HG03039 (cell line): ENCODE data around the gene CYB5R3.

Experiments
- ATAC-seq: cut with Tn5 transposase; IDR thresholded peaks from one replicate; pipeline ENCODE4 v1.9.1; 2021; ENCODE audit warnings: mild to moderate bottlenecking, moderate library complexity; ENCODE audit not compliant: unreplicated experiment

CYB5R3 gene

DNA sequence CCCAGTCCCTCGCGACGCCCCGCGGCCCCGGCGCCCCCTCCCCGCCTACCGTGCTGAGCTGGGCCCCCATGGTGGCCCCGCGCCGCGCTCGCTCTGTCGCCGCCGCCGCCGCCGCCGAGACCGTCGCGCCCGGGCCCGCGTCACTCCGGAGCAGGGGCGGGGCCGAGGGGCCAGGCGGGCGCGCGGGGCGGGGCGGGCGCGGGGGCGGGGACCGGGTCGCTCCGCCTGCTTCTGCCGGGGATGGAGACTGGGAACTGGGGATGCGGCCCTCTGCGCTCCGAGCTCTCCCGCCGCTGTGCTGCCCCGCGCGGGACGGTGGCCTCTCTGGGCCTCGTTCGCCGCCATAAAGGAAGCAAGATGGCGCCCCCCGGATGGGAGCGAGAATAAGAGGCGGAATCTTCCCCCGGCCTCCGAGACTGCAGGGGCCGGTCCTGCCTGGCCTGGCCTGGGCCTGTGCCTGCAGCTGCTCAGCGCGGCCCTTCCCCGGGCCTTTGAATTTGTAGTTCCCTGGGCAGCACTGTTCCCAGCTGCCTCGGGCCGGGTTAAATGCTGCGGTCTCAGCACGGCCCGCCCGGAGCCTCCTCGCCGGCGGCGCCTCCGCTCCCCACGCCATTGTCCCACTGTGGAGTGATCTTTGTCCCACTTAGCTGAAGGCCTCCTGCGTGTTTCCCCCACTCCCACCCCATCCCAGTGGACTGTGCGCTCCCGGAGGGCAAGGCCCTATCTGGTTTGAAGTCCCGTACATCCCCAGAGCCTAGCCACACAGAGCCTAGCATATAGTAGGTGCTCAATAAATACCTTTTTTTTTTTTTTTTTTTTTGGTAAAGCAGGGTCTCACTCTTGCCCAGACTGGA is at the start of gene CYB5R3:
TSS of gene CYB5R3 (minus strand) at position 147 of the 854 bp plus-strand sequence. CDS start at position 70, 77 bp downstream.
- peak; percentile 59 for ATAC-seq

DNA sequence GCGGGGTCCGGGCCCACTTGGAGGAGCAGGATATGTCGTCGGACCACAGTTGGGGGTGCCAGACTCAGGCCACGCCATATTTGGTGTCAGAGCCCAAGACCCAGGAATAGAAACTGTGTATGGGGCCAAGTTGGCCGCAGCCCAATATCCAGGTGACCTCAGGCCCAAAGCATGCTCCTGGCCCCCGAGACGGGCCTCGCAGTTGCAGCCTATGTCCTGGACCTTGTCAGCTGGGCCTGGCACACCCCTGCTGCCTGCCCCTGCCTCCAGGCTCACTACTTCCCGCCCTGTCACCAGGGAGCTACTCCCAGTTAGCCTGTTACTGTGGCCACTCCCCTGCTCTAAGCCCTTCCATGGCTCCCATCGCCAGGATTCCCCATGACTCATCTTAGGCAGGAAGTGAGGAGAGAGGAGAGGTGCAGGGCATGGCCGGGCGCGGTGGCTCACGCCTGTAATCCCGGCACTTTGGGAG is 48.4 kb upstream of the CYB5R3 start:
- ATAC-seq: no peak

DNA sequence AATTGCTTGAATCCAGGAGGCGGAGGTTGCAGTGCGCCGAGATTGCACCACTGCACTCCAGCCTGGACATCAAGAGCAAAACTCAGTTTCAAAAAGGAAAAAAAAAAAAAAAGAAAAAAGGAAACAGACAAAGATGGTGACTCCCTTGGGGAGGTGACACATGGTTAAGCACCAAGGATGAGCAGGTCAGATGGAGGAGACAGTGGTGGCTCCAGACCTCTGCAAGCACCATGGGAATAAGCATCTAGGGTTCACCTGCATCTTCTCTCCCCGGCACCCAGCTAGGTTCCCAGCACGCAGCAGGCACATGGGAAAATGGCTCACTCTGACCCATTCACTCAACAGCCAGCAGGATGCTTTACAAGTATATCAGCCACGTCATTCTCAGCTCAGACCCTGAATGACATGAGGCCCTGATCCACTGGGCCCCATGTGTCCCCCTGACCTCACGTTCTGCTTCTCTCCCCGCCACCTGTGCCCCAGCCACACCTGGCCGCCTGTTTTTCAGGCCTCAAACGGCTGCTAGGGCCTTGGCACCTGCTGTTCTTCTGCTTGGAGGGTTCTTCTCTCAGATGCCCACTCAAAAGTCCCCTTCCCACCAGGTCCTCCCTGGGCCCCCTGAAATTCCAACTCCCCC is 47.3 kb upstream of the CYB5R3 start:
- no peak for ATAC-seq

DNA sequence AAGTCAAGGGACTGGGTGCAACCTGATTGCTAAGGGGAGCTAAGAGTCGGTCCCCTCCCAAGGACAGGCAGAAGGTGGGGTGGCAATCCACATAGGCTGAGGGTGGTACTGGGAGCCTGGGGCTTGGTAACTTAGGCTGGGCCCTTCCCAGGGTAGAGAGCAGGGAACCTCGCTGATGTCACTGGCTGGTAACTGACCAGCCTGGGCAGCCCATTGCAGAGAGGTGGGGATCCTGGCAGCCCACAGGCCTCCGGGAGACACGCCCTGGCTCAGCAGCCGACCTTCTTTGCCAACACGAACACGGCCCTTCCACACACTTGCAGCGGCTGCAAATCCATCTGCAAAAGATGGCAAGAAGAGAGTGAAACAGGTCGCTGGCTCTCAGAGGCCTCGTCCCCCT is 46.1 kb upstream of the CYB5R3 start:
- ATAC-seq: no peak

DNA sequence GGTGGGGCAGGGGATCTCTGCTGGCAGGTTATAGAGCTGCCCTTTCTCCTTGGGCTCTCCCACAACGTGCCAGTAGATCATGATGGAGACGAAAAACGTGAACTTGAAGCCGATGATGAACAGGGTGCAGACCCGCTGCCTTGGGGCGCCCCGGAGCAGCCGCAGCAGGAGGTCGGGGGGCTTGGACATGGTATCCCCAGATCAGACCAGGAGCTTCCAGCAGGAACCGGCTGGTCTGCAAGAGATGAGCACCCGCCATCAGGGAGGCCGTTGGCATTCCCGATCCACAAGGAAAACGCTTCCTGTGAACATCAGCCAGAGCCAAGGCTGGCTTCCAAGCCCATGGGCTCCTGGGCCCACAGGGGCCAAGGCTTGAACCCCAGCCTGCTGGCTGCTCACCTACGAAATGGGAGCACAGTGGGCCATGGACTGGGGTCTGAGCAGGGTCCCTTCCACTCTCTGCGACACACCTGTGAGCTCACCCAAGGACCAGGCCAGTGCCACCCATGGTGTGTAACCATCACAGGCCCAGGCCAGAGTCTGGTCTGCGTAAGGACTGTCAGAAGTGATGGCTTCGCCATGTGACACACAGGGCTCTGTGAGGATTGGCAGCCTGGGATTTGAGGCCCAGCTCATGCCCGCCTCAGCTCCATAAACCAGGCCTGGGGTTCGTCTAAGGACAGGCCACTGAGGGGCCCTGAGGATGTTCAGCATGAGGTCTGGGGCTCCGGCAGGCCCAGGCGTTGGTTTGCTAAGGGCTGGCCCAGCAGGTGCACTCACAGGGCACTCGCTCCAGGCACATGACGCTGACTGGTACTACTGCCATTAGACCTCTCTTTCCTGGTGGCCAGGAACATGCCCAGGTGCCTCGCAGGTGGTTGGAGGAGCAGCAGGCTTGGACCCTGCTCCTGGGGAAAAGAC is 44.8 kb upstream of the CYB5R3 start:
- no peak for ATAC-seq

DNA sequence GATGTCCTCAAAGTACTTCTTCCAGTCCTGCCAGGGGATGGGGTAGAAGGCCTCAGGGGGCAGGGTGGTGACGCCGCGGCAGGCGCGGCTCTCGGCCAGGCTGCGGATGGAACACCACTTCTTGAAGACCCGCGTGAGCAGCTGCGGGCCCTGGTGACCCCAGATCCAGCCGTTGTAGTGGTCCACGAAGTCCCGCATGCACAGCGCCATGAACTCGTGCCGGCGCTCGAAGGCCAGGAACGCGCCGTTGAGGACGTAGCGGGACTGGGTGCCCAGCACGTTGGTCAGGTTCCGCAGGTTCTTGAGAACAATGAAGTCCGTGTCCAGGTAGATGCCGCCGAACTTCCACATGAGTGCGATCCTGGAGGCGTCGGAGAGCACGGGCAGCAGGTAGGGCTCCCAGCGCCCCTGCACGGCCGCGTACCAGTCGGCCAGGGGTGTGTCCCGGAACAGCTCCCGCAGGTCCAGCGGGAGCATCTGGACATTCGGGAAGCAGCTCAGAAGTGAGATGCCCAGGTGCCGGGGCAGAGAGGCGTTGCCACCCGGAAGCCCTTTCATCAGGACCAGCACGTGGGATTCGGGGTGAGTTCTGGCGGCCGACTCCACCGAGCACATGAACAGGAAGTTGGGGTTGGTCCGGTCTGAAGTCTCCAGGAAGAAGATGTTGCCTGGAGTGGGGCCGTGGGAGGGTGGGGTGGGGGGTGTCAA is 44.0 kb upstream of the CYB5R3 start:
- no peak for ATAC-seq

DNA sequence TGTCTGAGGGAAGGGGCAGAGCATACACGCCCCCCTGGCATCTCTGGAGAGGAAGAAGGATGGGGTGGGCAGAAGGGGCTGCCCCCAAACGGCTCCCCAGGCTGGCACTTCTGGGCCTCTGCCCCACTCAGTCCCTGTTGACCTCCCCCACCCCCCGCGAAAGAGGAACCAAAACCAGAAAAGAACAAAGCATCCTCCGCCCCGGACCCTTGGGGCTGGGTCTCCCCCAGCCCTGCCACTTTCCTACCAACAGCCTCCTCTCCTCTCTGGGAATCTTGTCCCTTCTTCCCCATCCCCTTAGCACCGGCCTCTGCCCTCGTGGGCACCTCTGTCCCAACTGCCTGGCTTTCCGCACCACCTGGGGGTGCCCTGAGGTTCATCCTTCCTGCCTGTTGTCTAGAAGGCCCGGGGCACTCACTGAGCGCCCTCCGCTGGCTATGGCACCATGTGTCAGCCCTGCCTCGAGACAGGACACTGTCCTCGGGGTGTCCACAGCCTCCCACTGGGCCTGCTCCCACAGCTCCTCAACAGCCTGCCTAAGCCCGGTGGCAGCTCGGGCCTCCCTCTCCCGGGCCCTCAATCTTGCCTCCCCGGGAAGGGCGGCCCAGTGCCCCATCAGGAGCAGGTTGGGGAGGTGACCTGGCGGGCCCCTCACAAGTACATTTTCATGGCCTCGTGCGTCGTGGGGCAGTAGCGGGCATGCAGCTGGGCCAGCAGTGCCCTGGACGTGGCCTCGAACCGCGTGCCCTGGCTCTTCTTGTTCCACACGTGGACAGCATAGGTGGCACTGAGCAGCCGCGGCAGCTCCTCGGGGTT is 43.3 kb upstream of the CYB5R3 start:
- no peak for ATAC-seq

DNA sequence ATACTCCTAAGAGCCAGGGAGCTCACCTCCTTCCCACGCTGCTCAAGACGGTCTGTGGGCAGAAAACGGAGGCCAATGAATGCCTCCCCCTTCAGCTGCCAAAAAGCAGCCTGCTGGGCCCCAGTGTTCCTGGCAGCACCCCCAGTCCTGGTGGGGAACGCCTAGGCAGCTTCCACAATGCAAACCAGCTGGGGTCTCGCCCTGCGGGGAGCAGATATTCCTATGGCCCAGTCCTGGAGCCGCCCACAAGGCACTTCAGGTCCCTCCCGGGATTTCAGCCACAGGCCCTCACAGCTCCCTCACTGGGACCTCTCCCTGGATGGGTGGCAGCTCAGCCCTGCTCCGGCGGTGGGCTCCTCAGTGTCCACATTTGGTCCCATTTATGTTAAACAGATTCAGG is 42.2 kb upstream of the CYB5R3 start:
- no peak for ATAC-seq

DNA sequence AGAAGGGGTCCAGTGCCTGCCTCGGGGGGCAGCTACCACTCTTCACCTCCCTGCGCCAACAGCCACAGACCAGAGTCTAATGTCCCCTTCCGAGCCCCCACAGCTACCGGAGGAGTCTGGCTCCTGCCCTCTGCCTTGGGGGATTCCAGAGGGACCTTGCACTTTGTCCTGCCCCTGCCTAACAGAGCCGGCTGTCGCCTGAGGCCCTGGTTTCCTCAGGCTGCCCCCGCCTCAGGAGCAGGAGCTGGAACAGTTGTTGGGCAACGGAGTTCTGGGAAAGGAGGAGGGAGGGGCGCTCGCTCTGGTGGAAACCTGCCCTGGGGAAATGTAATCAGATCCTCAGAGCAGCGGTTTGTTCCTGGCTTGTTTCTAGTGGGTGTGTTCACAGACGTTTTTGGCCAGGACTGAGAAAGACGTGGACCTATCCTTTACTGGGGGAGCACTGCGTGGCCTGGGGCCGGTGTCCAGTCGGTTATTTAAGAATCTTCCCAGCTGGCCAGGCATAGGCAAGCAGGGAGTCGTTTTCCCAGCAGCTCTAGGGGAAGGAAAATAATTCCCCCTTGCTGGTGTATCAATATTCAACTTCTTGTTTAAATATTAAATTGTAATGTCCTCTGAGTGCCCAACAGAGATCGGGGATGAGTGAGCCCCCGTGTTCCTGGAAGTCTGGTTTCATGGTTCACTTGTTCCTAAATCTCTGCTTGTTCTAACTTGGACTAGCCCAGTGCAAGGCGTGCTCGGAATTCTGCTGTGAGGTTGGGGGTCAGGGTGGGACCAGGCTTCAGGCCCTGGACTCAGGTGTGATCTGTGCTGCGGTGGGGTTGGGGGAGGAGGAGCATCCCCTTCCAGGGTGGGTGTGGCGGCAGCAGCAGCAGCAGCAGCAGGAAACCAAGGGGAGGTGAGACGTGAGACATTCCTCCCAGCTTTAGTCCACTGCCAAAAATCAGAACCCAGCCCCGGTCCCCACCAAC is 39.3 kb upstream of the CYB5R3 start:
- ATAC-seq: no peak

DNA sequence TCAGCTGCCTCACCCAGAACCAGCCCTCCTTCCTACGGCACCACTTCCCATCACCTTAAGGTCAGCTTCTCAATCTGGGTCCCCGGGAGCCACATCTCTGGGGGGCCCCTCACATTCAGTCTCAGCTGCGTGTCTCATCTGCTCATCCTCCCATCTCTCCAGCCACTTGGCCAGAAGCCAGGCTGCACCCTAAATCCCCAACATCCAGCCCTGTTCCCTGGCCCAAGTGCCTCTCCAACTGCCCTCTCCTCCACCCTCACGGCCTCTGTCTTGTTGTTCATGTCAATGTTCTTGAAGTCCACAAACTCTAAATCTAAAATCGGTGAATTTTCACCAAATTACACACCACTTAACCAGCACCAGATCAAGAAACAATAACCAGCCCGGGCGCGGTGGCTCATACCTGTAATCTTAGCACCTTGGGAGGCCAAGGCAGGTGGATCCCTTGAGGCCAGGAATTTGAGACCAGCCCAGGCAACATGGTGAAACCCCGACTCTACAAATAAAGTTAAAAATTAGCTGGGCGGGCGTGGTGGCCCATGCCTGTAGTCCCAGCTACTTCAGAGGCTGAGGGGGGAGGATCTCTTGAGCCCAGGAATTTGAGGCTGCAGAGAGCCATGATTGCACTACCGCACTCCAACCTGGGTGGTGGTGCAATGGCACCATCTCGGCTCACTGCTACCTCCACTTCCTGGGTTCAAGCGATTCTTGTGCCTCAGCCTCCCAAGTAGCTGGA is 37.7 kb upstream of the CYB5R3 start:
- no peak for ATAC-seq

DNA sequence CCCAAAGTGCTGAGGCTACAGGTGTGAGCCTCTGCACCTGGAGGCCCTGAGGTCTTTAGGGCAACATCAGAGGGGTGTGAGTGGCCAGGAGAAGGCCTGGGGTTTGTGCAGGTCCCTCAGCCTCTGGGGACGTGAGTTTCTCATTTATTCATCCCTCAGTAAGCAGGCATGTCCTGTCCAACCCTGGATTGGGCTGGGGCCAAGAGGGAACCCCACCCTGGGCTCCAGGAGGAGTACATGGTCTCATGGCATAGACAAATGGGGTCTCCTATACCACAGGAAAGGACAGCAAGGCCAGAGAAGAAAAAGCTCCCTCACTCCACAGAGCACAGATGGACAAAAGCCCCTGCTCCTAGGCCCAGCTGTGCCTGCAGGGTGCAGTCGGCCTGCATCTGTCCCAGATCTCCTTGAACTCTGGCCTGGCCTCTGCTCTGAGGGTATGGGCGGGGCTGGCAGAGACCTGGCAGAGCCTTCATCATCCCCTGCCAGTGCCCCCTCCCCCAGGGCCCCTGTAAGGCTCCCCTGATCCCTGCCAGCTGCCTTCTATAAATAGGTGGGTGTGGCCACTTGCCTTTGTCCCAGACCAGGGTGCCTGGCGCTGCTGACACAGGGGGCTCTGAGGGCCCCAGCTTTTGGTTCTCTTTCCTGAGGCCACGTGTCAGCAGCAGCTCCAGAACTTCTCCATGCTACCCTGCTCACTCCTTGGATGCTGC is 36.9 kb upstream of the CYB5R3 start:
- ATAC-seq: no peak

DNA sequence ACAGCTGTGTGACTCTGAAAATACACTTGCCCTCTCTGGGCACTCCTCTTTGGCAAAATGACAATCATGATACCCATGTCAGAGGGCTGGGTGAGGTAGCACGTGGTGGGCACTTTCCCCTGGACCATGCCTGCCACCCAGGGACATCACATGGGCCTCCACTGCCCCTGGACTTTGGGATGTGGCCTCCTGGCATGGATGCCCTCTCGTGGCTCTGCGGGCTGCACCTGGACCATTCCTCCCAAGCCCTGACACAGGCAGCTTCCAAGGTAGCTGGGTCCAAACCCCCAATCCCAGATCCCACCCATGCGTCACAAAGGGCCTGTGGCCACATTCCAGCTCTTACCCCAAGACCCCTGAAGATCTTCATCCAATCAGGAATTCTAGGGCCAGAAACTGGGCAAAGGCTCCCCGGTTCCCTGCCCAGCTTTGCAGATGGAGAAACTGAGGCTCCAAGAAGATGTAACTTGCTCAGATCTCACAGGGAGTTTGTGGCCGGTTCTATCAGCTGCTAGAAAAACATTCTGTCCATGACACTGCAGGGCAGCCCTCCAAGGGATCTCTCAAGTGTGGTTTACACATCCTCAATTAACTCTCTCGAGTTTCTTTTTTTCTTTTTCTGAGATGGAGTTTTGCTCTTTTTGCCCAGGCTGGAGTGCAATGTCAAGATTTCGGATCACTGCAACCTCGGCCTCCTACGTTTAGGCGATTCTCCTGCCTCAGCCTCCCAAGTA is 35.4 kb upstream of the CYB5R3 start:
- no peak for ATAC-seq

DNA sequence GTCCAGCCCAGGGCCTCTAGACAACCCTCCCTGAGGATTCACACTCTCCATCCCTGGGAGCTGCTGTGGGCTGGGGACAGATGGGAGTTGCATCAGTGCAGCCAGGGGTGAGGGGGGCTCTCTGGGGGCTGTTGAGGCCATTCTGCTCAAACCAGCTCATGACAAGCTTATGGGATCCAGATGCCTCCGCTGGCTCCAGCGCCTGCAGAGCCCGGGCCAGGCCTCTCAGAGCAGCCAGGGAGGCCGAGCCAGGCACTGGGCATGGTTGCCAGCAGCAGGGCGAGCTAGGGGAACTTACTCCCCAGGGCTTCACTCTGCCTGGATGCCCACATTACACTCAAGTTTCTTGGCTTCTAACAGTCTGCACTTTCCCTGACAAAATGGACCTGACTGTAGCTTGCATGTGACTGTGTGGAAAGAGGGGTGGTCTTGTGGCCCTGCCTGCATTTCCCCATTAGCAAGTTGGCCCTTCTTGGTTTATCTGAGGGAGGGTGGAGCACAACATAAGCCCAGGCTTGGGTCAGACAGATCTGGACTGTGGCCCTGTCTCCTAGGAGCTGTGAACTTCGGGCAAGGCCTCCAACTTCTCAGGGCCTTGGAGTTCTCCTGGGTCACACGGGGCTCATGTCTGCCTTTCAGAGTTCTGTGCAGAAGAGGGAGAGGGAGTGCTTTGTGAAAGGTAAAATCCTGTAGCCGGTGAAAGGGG is 34.5 kb upstream of the CYB5R3 start:
- no peak for ATAC-seq

DNA sequence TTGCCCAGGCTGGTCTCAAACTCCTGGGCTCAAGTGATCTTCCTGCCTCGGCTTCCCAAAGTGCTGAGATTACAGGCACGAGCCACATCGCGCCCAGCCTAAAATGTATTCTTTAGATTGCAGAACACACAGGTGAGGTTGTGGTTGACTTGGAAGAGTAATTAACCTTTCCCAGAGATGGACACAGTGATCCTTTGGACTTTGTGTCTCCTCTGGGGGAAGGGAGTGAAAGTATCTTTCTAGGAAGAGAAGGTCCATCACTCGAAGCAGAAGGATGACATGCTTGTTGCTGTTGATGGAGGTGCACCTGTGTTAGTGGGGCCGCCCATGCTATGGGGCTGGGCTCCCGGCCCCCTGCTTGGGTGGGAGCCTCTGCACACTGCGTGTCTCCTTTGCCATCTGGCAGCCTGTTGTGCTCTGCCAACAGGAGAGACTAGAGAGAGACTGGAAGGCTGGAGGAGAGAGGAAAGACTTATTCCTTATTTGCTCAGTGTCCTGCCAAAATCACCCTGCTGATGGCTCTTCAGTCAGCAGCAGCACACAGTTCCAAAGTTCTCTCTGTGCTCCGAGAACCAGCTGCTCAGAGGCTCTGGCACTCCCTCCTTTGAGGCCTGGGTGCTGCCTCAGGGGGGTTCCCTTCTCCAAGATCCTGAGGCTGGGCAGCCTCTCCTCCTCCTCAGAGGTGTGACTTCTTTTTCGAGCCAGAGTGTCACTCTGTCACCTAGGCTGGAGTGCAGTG is 33.1 kb upstream of the CYB5R3 start:
- ATAC-seq: no peak

DNA sequence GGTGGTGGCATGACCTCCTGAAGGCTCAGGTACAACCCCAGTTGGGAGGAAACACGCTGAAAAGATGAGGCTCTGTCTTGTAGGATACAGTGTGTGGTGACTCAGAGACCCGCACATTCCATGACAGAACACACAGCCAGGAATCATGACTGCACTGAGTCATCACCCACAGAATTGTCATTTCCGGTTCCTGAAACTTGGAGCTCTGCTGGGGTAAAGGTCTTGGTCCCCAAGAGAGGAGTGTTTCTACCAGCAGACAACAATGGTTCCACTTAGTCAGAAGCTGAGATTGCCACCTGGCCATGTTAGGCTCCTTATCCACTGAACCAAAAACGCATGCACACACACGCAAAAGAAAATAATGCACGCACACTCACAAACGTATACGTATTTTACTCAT is 31.5 kb upstream of the CYB5R3 start:
- ATAC-seq: no peak
